Skeletal muscle satellite cell (primary cell): Measurements from ENCODE around the gene RHBDD1.

ENCODE experiments used
- H3K27me3 ChIP-seq: 2 replicates; pipeline ENCODE4 v1.7.0; 2013; ENCODE audit warnings: low read length; ENCODE audit not compliant: control insufficient read depth, insufficient read depth
- H3K36me3 ChIP-seq: 2 replicates; pipeline ENCODE4 v1.7.0; 2013; ENCODE audit warnings: mild to moderate bottlenecking, control low read depth, low read length; ENCODE audit not compliant: insufficient read depth
- H3K4me1 ChIP-seq: 2 replicates; pipeline ENCODE4 v1.7.0; 2013; ENCODE audit warnings: low read length; ENCODE audit not compliant: control insufficient read depth, insufficient read depth
- H3K4me2 ChIP-seq: 2 replicates; pipeline ENCODE4 v1.7.0; 2013; ENCODE audit warnings: mild to moderate bottlenecking, low read length
- H3K4me3 ChIP-seq: 2 replicates; pipeline ENCODE4 v1.7.0; 2013; ENCODE audit warnings: low read length
- H3K9ac ChIP-seq: 2 replicates; pipeline ENCODE4 v1.7.0; 2013; ENCODE audit warnings: mild to moderate bottlenecking, low read depth, low read length, moderate library complexity
- H3K9me3 ChIP-seq: replicated peaks from 2 replicates; pipeline ENCODE4 v1.7.0; 2013; ENCODE audit warnings: mild to moderate bottlenecking, control low read depth, low read length

RHBDD1 gene

DNA sequence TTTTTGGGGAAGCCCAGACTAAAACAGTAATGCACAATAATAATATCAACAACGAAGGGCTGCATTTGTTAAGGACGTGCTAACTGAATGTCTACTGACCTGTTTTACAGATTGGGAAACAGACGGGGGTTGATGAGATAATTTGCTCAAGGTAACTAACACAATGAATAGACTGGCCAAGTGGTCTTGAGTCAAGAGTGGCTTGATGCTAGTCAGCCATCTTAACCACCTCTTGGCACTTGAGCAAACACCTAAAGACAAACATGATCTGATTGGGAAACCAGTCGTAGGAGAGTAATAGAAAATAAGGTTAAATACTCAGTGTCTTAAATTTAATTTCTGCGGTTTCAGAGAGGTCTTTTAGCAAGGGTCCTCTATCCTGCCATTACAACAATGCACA lies 14.2 kb downstream of the RHBDD1 start:
- no peaks in the 10 kb centered on the region for H3K36me3 ChIP-seq
- H3K27me3 ChIP-seq: no peaks in the 10 kb centered on the region
- no peak overlapping the region for H3K4me2 ChIP-seq

DNA sequence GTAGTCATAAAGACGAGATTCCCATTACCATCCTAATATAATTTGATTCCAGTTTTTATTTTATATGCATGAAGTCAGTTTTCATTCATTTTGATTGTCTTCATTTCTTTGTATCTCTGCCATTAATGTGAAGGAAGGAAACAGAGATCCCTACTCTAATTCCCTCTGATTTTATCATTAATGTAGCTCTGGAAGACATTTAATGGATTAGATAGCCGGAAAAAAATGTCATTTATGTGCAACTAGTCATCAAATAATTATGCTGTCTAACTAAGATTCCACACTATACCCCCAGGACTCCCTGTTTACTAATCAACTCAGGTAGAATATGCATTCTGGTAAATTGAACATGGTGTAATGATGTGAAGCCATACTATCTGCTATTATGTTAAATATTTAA lies 19.9 kb downstream of the RHBDD1 start:
- H3K4me2 ChIP-seq: no peak overlapping the region
- no peaks in the 10 kb centered on the region for H3K4me1 ChIP-seq
- no peaks in the 10 kb centered on the region for H3K36me3 ChIP-seq
- no peaks in the 10 kb centered on the region for H3K9me3 ChIP-seq
- no peak overlapping the region for H3K4me3 ChIP-seq
- no peak overlapping the region for H3K9ac ChIP-seq
- H3K27me3 ChIP-seq: no peaks in the 10 kb centered on the region

More for the DNA sequence above, 14.2 kb downstream of the RHBDD1 start:
- Histone ChIP-seq H3K4me1 (no peaks in the 10 kb centered on the region), H3K9ac (no peak overlapping the region), H3K9me3 (no peaks in the 10 kb centered on the region), H3K4me3 (no peak overlapping the region)

DNA sequence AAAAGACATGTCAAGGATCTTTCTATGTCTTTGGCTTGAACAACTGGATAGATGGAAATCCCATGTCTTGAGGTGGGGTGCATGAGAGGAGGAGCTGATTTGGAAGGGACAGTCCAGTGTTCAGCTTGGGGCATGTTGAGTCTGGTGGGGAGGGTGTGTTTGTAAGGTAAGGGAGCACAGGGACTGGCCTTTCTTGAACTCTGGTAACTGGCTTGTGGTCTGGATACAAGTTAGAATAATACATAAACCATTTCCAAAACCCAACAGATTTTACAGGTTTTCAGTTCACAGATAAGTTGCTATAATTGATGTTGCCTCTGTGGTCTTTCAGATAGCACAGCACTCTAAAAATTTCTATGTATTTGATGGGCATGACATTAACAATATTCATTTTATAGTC lies 24.2 kb downstream of the RHBDD1 start:
- H3K9me3 ChIP-seq: no peaks in the 10 kb centered on the region
- no peaks in the 10 kb centered on the region for H3K27me3 ChIP-seq
- H3K4me3 ChIP-seq: no peak overlapping the region
- H3K36me3 ChIP-seq: no peaks in the 10 kb centered on the region
- H3K4me1 ChIP-seq: no peaks in the 10 kb centered on the region
- no peak overlapping the region for H3K9ac ChIP-seq
- H3K4me2 ChIP-seq: no peak overlapping the region

DNA sequence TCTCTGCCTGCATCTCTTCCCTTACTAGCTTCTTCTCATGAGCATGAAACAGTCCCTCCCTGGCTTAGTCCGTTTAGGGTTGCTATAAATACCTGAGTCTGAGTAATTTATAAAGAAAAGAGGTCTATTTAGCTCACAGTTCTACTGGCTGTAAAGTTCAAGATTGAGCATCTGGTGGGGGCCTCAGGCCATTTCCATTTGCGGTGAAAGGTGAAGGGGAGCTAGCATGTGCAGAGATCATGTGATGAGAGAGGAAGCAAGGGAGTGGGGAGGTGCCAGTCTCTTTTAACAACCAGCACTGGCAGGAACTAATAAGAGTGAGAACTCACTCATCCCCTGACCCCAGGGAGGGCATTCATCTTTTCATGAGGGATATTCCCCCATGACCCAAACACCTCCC lies 26.8 kb downstream of the RHBDD1 start:
- Histone ChIP-seq H3K36me3 (no peaks in the 10 kb centered on the region), H3K9me3 (no peaks in the 10 kb centered on the region), H3K4me3 (no peak overlapping the region), H3K27me3 (no peaks in the 10 kb centered on the region), H3K9ac (no peak overlapping the region), H3K4me1 (no peaks in the 10 kb centered on the region), H3K4me2 (no peak overlapping the region)

DNA sequence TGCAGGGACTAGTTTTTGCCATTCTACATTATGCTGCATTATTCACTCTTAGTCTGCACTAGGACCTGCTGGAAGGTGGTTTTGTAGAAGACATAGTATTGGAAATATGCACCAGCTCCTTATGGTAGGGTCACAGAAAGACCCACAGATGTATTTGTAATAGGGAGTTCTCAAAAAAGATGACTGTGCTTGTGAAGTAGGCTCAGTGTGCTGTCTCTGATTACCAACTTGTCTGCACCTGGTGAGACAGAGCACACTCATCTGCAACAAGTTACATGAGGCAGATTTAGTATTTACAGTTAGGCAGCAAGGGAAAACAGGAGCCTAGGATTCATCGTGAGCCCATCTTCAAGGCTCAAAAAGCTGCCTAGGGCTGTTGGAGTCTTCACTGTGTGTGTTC lies 29.4 kb downstream of the RHBDD1 start:
- H3K27me3 ChIP-seq: no peaks in the 10 kb centered on the region

DNA sequence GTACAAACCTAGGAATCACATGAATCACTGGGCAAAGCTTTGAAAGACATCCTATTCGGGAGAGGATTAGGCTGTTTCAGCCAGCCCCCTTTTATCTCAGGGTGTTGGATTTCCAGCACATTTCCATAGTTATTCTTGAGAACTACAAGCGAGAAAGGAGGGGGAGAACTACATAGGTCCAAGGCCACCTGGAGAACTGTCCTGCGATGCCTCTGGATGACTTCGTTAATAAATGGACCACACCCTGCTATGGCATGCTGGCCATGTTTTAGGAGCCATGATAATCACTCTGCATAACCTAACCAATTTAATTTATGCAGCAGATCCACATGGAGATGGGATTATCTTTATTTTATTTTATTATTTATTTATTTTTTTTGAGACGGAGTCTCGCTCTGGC lies 29.9 kb downstream of the RHBDD1 start:
- peaks cover 4% of the 10 kb centered on the region for H3K36me3 ChIP-seq
- H3K9me3 ChIP-seq: no peaks in the 10 kb centered on the region
- no peak overlapping the region for H3K4me2 ChIP-seq
- H3K4me3 ChIP-seq: no peak overlapping the region
- H3K27me3 ChIP-seq: no peaks in the 10 kb centered on the region
- H3K9ac ChIP-seq: no peak overlapping the region
- no peaks in the 10 kb centered on the region for H3K4me1 ChIP-seq

More for the DNA sequence above, 29.4 kb downstream of the RHBDD1 start:
- peaks cover 4% of the 10 kb centered on the region for H3K36me3 ChIP-seq
- H3K9ac ChIP-seq: no peak overlapping the region
- H3K4me3 ChIP-seq: no peak overlapping the region
- no peaks in the 10 kb centered on the region for H3K9me3 ChIP-seq
- H3K4me2 ChIP-seq: no peak overlapping the region
- H3K4me1 ChIP-seq: no peaks in the 10 kb centered on the region

DNA sequence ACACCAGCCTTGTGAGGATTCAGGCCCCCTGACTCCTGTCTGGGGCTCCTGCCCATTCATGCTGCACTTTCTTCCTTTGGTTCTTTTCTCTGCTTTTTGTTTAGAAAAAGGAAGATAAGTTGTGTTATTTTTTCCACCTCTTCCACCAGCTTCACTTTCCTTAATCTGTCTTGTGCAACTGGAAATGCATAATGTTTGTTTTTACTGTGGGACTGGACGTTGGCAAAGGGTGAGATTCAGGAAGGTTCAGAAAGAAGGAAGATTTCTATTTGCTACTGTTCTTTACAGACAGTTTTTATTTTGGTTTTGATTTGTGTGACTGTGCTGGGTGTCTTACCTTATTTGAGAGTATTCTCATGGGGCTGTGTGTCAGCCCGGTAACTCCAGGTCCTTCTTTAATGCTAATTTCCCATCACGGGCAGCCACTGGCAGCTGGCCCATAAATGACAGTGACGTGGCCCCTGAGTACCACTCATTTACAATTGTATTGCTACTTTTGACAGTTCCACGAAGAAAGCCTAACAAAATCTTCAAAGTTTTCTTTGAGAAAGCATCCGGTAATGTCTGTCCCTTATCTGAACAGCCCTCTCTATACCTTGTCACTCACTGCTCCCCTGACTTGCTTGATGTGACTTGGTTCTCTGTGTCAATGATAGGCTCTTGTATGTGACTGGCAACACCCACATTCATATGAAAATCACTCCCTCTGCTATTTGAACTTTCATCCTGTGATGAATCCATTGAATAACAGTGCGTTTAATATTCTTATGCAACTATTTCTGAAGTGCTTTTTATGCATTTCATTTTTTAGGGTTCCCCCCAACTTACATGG lies 32.7 kb downstream of the RHBDD1 start:
- Histone ChIP-seq H3K9ac (no peak overlapping the region), H3K9me3 (no peaks in the 10 kb centered on the region), H3K27me3 (no peaks in the 10 kb centered on the region), H3K4me1 (peaks cover 6% of the 10 kb centered on the region), H3K36me3 (peaks cover 4% of the 10 kb centered on the region), H3K4me2 (no peak overlapping the region), H3K4me3 (no peak overlapping the region)

DNA sequence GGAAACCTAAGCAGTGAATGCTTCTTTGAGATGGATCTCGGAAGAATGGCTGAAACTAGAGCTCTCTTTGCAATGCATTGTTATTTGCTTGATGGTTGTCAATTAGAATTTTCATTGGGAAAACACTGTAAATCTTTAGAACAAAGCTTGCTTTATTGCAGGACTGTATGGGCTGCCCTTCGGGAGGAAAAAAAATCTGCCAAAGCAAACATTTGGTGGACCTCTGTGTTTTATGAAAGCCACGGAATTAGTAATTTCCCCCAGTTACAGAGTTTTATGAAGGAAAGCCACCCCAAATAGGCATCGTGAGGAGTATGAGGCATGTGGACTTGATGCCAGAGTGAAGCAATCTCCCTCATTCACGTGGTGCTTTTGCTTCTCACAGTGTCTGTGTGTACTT lies 33.5 kb downstream of the RHBDD1 start:
- Histone ChIP-seq H3K4me1 (peaks cover 6% of the 10 kb centered on the region), H3K9me3 (no peaks in the 10 kb centered on the region), H3K4me3 (no peak overlapping the region), H3K9ac (no peak overlapping the region), H3K36me3 (peaks cover 4% of the 10 kb centered on the region), H3K27me3 (no peaks in the 10 kb centered on the region), H3K4me2 (no peak overlapping the region)

DNA sequence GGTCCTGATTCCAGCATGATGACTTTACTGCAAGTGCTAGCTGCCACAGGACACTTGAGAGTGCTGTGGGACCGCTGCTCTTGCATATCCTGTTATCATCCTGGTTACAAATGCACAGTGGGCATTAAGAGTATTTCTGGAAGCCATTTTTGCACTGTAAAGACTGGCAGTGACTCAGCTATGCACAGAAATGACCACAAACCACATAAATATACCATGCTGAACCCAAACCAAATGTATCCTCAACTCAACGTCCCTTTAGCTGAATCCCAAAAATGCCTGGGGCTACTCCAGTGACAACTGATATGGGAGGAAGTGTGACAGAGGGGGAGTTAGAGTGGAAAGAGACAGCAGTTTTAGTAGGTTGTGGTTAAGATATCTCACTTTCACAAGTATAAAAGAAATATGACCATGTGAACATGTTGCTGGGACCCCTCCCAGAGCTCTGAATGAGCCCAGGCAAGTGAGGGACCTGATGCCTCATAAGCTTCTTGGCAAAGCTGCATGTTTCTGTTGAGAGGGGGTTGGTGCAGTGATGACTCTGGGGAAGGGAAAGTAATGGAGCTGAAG lies 37.3 kb downstream of the RHBDD1 start:
- Histone ChIP-seq H3K36me3 (peaks cover 1% of the 10 kb centered on the region), H3K27me3 (no peaks in the 10 kb centered on the region), H3K4me3 (no peak overlapping the region), H3K4me2 (no peak overlapping the region), H3K9me3 (no peaks in the 10 kb centered on the region), H3K4me1 (peaks cover 6% of the 10 kb centered on the region), H3K9ac (no peak overlapping the region)

DNA sequence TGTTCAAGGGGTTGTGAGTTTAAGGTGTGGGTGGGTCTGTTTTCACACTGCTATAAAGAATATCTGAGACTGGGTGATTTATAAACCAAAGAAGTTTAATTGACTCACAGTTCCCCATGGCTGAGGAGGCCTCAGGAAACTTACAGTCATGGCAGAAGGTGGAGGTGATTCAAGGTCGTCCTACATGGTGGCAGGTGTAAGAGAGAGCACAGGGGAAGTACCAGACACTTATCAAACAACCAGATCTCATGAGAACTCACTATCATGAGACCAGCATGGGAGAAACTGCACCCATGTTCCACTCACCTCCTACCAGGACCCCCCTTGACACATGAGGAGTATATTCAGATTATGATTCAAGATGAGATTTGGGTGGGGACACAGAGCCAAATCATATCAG lies 38.0 kb downstream of the RHBDD1 start:
- Histone ChIP-seq H3K27me3 (no peaks in the 10 kb centered on the region), H3K9me3 (no peaks in the 10 kb centered on the region), H3K4me2 (no peak overlapping the region), H3K36me3 (no peaks in the 10 kb centered on the region), H3K4me1 (peaks cover 6% of the 10 kb centered on the region), H3K4me3 (no peak overlapping the region), H3K9ac (no peak overlapping the region)

DNA sequence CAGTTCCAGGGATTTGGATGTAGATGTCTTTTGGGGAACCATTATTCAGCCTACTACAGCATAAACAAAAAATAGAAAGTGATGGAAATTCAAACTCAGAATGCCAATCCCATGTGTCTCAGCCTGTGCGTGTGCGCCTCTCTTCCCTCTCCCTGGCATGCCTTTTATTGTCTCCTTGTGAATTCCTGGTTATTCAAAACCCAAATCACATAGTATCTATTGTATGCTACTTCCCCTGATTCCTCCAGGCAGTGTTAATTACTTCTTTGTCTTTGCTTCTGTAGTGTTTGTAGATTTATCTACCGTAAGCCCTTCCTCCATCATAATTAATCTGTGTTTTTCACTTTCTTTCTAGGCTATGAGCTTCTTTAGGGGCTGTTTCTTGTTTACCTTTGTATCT lies 38.9 kb downstream of the RHBDD1 start:
- H3K4me1 ChIP-seq: peaks cover 6% of the 10 kb centered on the region
- no peak overlapping the region for H3K4me2 ChIP-seq
- H3K9me3 ChIP-seq: no peaks in the 10 kb centered on the region
- no peaks in the 10 kb centered on the region for H3K27me3 ChIP-seq
- H3K4me3 ChIP-seq: no peak overlapping the region
- no peak overlapping the region for H3K9ac ChIP-seq
- no peaks in the 10 kb centered on the region for H3K36me3 ChIP-seq
